Heart right ventricle (tissue), 16 donors: ENCODE data around the gene HOXD8. TPM values are rescaled to one million over a fixed set of nuclear protein-coding genes. Genes with fewer than 3 reads are reported as not detected.

Experiments used
- ATAC-seq, 8 donors: fragments of 200-7000 bp; cut with Tn5 transposase; one replicate each; pipeline ENCODE4 v1.9.1; 2020; ENCODE audit warnings: mild to moderate bottlenecking in 8 of 8, moderate library complexity in 8 of 8, moderate number of reproducible peaks in 1 of 8
- DNase-seq, 2 donors: peaks; one replicate each; pipeline ENCODE4 v3.0.0-alpha.2; 2020
- H3K27ac ChIP-seq, 10 donors: fragments of 200-600 bp; sonication (generic) in 2 of 10; one replicate each; pipeline versions ENCODE4 v1.5.0 to v1.8.0; 2020 to 2022; ENCODE audit warnings: mild to moderate bottlenecking in 3 of 10
- H3K27me3 ChIP-seq, 7 donors: fragments of 200-600 bp; one replicate each; pipeline ENCODE4 v1.8.0; 2021 to 2022; ENCODE audit warnings: mild to moderate bottlenecking in 2 of 7
- H3K36me3 ChIP-seq, 9 donors: fragments of 200-600 bp; sonication (generic) in 1 of 9; one replicate each; pipeline versions ENCODE4 v1.5.0 to v1.8.0; 2020 to 2022; ENCODE audit warnings: mild to moderate bottlenecking in 2 of 9
- H3K4me1 ChIP-seq, 9 donors: fragments of 200-600 bp; sonication (generic) in 1 of 9; one replicate each; pipeline versions ENCODE4 v1.5.0 to v1.8.0; 2020 to 2022; ENCODE audit warnings: mild to moderate bottlenecking in 4 of 9
- H3K4me3 ChIP-seq, 10 donors: fragments of 200-600 bp; sonication (generic) in 2 of 10; one replicate each; pipeline versions ENCODE4 v1.5.0 to v1.8.0; 2020 to 2022; ENCODE audit warnings: mild to moderate bottlenecking in 7 of 10, moderate library complexity in 2 of 10
- H3K9me3 ChIP-seq, 11 donors: fragments of 200-600 bp in 10 of 11; sonication (generic) in 2 of 11; one replicate each; pipeline versions ENCODE4 v1.5.0 to v1.8.0; 2013 to 2022; ENCODE audit warnings: mild to moderate bottlenecking in 2 of 11, control low read depth in 1 of 11, moderate library complexity in 1 of 11
- WGBS, 2 donors: extraction: QIAGEN DNeasy Blood & Tissue Kit; methylation state at CpG; one replicate each; pipeline ENCODE4 v1.1.7; 2013; ENCODE audit warnings: inconsistent platforms in 1 of 2; 5-methylcytosine and 5-hydroxymethylcytosine counted together
- intact Hi-C, 10 donors: fragments of 100-400 bp; cut with DNase I; formaldehyde crosslinking; loops; one replicate each; pipeline versions ENCODE4 v1.11.1 to v1.14.2; 2022
- polyA plus RNA-seq, 2 donors: library from polyadenylated mRNA; stranded (reverse); fragments of 200-250 nt; gene quantifications; one replicate each; pipeline ENCODE4 v1.2.3, GENCODE V29; 2013
- total RNA-seq, 10 donors: library from RNA; stranded (reverse); fragmentation: NEBNext Ultra II Directional in 3 of 10; extraction: Animal tissue kit (Norgen Biotek cat#: 25700) in 3 of 10; gene quantifications; one replicate each; pipeline versions ENCODE4 v1.2.1 to v1.2.4, GENCODE V29; 2021 to 2023
- TF ChIP-seq, protein P1 (sequence below), 9 donors: fragments of 200-600 bp; sonication (generic) in 2 of 9; IDR thresholded peaks; one replicate each; pipeline versions ENCODE4 v1.5.0 to v1.8.0; 2021 to 2022; ENCODE audit warnings: antibody characterized with exemption in 9 of 9, mild to moderate bottlenecking in 5 of 9, moderate library complexity in 1 of 9
- donor health status: Arrhythmogenic right ventricular cardiomyopathy.
- donor health status: ischemic (EF 13 %, LVEDD 7.1; RV severe dilation, severe dysfunction).
- donor health status: healthy with polysubstance abuse.
- donor health status: DM: no; HTN: yes; CAD: no.
- donor health status: DM: no; HTN: no; CAD: no.
- donor health status: ischemic (EF 25% LVEDD 6.9; RV normal size, moderate dysfunction).
- donor health status: ischemic (EF 25% LVEDD 5.7; RV mildly dilated, moderate dysfunction).
- donor health status: healthy.
- donor health status: DM: yes; HTN: yes; CAD: no.
- donor health status: Ischemic cardiomyopathy.
- donor health status: ischemic (EF 35%, LVEDD 5.7; RV mildly dilated, moderate dysfunction).
- donor health status: nonischemic (EF 11% LVEDD 7.7; RV severe dilation, severe dysfunction).
- donor health status: DM: yes; HTN: yes; CAD: no.
- donor health status: PGD.
- donor health status: ischemic (EF 29% LVEDD 5.4; RV normal size, mild dysfunction).
- donor health status: nonischemic (EF 23%, LVEDD 6.1; RV moderate dilation, normal function).

The HOXD8 gene
- total and polyA plus RNA-seq, 12 donors, result 0.26 to 1.5 (median 0.42) TPM; not detected in 2

DNA sequence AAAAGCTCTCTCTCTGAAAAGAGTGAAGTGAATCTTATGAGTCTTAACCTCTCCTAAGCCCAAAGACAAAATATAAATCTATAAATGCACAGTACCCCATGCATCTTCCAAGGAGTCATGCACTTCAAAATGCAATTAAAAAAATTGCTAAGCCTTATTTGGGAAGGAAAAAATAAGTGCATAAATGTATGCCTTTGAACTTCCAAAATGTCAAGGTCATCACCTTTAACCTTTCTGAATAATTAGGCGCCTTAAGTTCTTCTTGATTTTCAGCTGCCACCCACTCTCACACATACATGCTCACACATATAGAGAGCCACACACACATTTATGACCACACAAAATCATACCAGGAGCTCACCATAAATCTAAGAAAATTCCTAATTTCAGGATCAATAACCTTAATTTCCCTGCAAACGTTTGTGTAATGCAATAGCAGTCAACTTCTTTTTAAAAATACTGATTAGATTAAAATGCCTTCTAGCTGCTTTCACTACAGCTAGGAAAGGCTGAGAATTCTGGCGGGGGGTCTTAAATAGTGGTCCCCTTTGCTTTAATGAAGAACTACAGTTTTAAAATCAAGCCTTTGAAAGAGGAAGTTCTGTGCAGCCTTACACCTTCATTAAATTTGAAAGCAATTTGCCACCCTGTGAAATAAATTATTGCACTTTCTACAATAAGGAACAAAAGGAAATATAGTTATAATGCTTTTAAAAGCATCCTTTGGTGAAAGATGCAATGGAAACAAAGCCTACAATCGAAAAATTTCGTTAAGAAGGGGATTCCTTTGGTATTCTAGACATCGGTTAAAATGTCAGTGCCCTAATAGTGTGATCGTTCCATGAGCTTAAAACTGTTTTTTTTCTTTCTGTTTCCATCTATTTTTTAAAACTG, 18.8 kb upstream of the HOXD8 start:
- intact Hi-C loops, result no loop called here
- ATAC-seq, result no peak
- Histone ChIP-seq H3K36me3 (no peaks in the 10 kb centered on the region), H3K4me1 (peaks cover 0 to 24% (median 11%) of the 10 kb centered on the region in 9 donors), H3K4me3 (no peak overlapping the region), H3K27me3 (peaks cover 74 to 99% (median 98%) of the 10 kb centered on the region in 7 donors), H3K9me3 (no peaks in the 10 kb centered on the region), H3K27ac (no peak overlapping the region)
- WGBS, 2 donors, result 17 to 20% methylated on average over 7 of the region's 7 CpGs
- TF ChIP-seq, protein P1, sequence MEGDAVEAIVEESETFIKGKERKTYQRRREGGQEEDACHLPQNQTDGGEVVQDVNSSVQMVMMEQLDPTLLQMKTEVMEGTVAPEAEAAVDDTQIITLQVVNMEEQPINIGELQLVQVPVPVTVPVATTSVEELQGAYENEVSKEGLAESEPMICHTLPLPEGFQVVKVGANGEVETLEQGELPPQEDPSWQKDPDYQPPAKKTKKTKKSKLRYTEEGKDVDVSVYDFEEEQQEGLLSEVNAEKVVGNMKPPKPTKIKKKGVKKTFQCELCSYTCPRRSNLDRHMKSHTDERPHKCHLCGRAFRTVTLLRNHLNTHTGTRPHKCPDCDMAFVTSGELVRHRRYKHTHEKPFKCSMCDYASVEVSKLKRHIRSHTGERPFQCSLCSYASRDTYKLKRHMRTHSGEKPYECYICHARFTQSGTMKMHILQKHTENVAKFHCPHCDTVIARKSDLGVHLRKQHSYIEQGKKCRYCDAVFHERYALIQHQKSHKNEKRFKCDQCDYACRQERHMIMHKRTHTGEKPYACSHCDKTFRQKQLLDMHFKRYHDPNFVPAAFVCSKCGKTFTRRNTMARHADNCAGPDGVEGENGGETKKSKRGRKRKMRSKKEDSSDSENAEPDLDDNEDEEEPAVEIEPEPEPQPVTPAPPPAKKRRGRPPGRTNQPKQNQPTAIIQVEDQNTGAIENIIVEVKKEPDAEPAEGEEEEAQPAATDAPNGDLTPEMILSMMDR (IDR thresholded peaks at IDR 0.05), result no peak
- no peak for DNase-seq

DNA sequence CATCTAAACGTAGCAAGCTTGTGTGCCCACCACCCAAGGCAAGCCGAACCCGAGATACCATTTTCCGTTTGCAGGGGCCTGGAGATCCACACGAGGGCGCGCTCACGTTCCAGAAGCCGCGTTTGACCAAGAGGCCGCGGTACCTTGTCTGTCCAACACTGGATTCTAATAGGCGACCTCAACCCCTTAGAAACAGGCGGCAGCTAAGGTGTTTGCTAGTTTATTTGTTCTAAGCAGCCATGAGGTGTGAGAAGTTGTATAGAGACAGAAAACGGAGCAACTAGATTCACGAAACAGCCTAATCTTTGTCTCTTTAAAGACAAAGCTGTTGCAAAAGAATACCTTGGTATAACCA, 18.2 kb upstream of the HOXD8 start:
- WGBS, 2 donors, result 2 to 4% methylated on average over 16 of the region's 16 CpGs
- H3K4me1 ChIP-seq, result peaks cover 0 to 26% (median 10%) of the 10 kb centered on the region in 9 donors
- ATAC-seq, result no peak
- H3K9me3 ChIP-seq, result no peaks in the 10 kb centered on the region
- TF ChIP-seq, protein P1 (IDR thresholded peaks at IDR 0.05), result peak in 7 of 9 donors; percentile 30 to 55 (median 52)
- intact Hi-C loops, result no loop called here
- peaks cover 74 to 99% (median 98%) of the 10 kb centered on the region in 7 donors for H3K27me3 ChIP-seq
- no peak overlapping the region for H3K27ac ChIP-seq
- H3K4me3 ChIP-seq, result no peak overlapping the region
- DNase-seq, result no peak
- H3K36me3 ChIP-seq, result no peaks in the 10 kb centered on the region

DNA sequence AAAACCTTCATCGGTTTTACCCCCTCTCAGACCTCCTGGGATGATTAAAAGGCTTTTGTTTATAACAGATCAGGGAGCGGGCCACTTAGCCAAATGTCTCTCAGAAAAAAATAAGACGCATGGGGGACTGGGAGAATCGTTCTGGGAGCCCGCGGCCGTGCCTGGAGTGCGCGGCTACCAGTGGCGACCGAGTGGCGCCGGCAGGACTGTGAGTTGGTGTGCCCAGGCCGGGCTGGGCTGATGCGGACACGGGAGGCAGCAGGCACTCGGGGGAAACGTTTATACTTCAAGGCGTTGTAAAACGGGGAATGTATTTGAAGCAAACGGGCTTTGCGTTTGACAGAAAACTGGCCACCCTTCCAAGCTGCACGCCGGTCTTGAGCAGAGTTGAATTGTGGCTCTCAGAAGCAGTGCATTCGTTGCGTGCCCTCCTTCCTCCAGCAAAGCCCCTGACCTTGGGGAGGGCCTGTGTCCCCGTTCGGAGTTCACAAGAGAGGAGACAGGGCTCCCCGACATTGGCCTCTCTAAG, 17.6 kb upstream of the HOXD8 start:
- TF ChIP-seq, protein P1 (IDR thresholded peaks at IDR 0.05), result no peak
- ATAC-seq (no peak), DNase-seq (no peak)
- Histone ChIP-seq H3K27me3 (peaks cover 74 to 99% (median 98%) of the 10 kb centered on the region in 7 donors), H3K36me3 (no peaks in the 10 kb centered on the region), H3K4me1 (peaks cover 0 to 22% (median 5%) of the 10 kb centered on the region in 9 donors), H3K9me3 (no peaks in the 10 kb centered on the region), H3K27ac (no peak overlapping the region), H3K4me3 (no peak overlapping the region)
- intact Hi-C loops, result no loop called here
- 4% methylated on average over 29 of the region's 29 CpGs for WGBS, 2 donors

DNA sequence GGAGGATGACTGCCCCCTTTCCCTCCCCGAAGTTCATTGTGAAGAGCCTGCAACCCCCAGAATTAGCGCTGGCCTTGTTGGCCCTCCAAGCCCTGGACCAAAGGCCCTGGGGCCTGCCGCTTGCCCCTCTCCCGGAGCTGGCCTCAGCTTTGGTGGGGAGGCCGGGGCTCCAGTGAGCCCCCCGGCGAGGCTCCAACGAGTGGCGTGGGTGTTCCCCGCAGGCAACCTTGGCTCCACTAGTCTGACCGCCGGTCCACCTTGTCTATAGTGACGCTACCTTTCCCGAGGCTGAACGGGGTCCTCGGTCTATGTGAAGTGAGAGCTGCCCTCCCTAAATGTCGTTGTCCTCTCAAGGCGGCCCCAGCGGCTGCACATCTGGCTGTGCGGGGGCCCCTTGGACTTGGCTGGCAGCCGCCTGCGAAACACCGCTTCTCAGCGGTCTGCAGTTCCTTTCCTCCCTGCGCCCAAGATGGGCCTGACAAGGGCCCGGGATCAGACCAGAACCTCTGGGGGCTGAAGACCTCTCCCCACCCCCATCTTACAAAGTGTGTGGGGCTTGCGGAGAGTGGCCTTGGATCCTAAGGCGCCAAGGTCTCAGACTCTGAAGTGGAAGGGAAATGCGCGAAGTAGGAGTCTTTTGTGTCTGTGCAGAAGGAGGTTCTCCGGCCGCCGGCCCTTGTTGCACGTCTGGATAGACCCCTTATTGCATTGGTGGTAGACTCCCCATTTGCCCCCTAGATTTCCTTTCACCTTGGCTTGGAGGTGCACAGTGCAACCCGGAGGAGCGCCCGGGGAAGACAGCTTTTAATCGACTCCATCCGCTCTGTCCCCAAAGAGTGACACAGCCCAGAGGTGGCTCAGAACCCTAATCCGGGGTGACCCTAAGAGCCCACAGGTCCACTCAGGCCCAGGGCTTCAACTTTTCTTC, 16.9 kb upstream of the HOXD8 start:
- 3 to 9% methylated on average over 40 of the region's 40 CpGs for WGBS, 2 donors
- TF ChIP-seq, protein P1 (IDR thresholded peaks at IDR 0.05), result no peak
- ATAC-seq (no peak), DNase-seq (no peak)
- intact Hi-C loops, result no loop called here
- Histone ChIP-seq H3K27ac (no peak overlapping the region), H3K36me3 (no peaks in the 10 kb centered on the region), H3K9me3 (no peaks in the 10 kb centered on the region), H3K4me3 (no peak overlapping the region), H3K4me1 (peaks cover 0 to 18% (median 2%) of the 10 kb centered on the region in 9 donors), H3K27me3 (peaks cover 76 to 100% (median 100%) of the 10 kb centered on the region in 7 donors)
